HepG2 (cell line): ENCODE data around the gene IPO5. TPM values are rescaled to one million over a fixed set of nuclear protein-coding genes. Genes with fewer than 3 reads are reported as not detected.

Experiments
- AHR ChIP-seq: IDR thresholded peaks from 2 replicates; pipeline ENCODE4 v1.6.1; 2018; ENCODE audit warnings: missing genetic modification reagents, missing compliant biosample characterization
- ARNT2 ChIP-seq: sonication (generic); formaldehyde crosslinking; IDR thresholded peaks from 2 replicates; pipeline ENCODE4 v1.8.0; 2022; ENCODE audit warnings: mild to moderate bottlenecking, low read depth, missing genetic modification reagents, moderate library complexity
- ARNTL ChIP-seq: sonication (generic); formaldehyde crosslinking; IDR thresholded peaks from 2 replicates; pipeline ENCODE4 v1.4.0; 2020; ENCODE audit warnings: mild to moderate bottlenecking, missing genetic modification reagents
- ATF2 ChIP-seq: sonication (generic); formaldehyde crosslinking; IDR thresholded peaks from 2 replicates; pipeline ENCODE4 v1.4.0; 2020; ENCODE audit warnings: missing genetic modification reagents
- CCAR2 ChIP-seq: fragments of 200-400 bp; formaldehyde crosslinking; optimal IDR thresholded peaks from 2 replicates; pipeline ENCODE3; 2018; ENCODE audit warnings: low read depth, mild to moderate bottlenecking, low read length, moderate library complexity
- HDAC2 ChIP-seq: sonication (generic); formaldehyde crosslinking; IDR thresholded peaks from 2 replicates; pipeline ENCODE4 v1.4.0; 2020; ENCODE audit warnings: missing genetic modification reagents
- HIVEP1 ChIP-seq: sonication (generic); formaldehyde crosslinking; IDR thresholded peaks from 2 replicates; pipeline ENCODE4 v1.4.0; 2020; ENCODE audit warnings: mild to moderate bottlenecking, missing genetic modification reagents
- HOXA5 ChIP-seq: sonication (generic); formaldehyde crosslinking; IDR thresholded peaks from 2 replicates; pipeline ENCODE4 v1.4.0; 2020; ENCODE audit warnings: missing genetic modification reagents
- IKZF1 ChIP-seq: fragments of 450-650 bp; IDR thresholded peaks from 2 replicates; pipeline ENCODE4 v1.7.1; 2016
- LCORL ChIP-seq, 2 experiments: fragments of 450-650 bp in 1 of 2; sonication (generic) in 1 of 2; formaldehyde crosslinking in 1 of 2; IDR thresholded peaks; 2 replicates each; pipeline versions ENCODE4 v1.5.0 to v1.6.1; 2017 to 2020; ENCODE audit warnings: antibody characterized with exemption in 1 of 2, missing genetic modification reagents in 1 of 2
- LRRFIP1 ChIP-seq: sonication (generic); formaldehyde crosslinking; conservative IDR thresholded peaks from 2 replicates; pipeline ENCODE4 v1.4.0; 2020; ENCODE audit warnings: missing genetic modification reagents
- MED8 ChIP-seq: sonication (generic); formaldehyde crosslinking; IDR thresholded peaks from 2 replicates; pipeline ENCODE4 v1.8.1; 2023; ENCODE audit warnings: mild to moderate bottlenecking, missing genetic modification reagents; ENCODE audit not compliant: insufficient replicate concordance
- NFYB ChIP-seq: sonication (generic); formaldehyde crosslinking; IDR thresholded peaks from 2 replicates; pipeline ENCODE4 v1.4.0; 2020; ENCODE audit warnings: missing genetic modification reagents
- TAF15 ChIP-seq: fragments of 200-400 bp; formaldehyde crosslinking; IDR thresholded peaks from one replicate; pipeline ENCODE4 v1.6.1; 2018; ENCODE audit warnings: mild to moderate bottlenecking, low read depth, low read length; ENCODE audit not compliant: poor library complexity, severe bottlenecking
- ZNF232 ChIP-seq: sonication (generic); formaldehyde crosslinking; IDR thresholded peaks from 2 replicates; pipeline ENCODE4 v1.4.0; 2020; ENCODE audit warnings: missing genetic modification reagents, borderline replicate concordance
- ZNF484 ChIP-seq: sonication (generic); formaldehyde crosslinking; IDR thresholded peaks from 2 replicates; pipeline ENCODE4 v1.5.1; 2020; ENCODE audit warnings: mild to moderate bottlenecking, low read depth, missing genetic modification reagents, borderline replicate concordance
- ZNF891 ChIP-seq: sonication (generic); formaldehyde crosslinking; IDR thresholded peaks from 2 replicates; pipeline ENCODE4 v1.5.0; 2020; ENCODE audit warnings: mild to moderate bottlenecking, missing genetic modification reagents
- ZUFSP ChIP-seq: sonication (generic); formaldehyde crosslinking; IDR thresholded peaks from 2 replicates; pipeline ENCODE4 v1.9.0; 2021; ENCODE audit warnings: missing genetic modification reagents, mild to moderate bottlenecking, borderline replicate concordance
- polyA plus RNA-seq, 8 experiments: library from polyadenylated mRNA; depleted of rRNA in 3 of 8; stranded (reverse) in 7 of 8; unstranded in 1 of 8; fragments of >200 nt; fragmentation: Illumina TruSeq in 4 of 8; extraction: Trizol in 4 of 8; gene quantifications; 2 replicates each; pipeline versions ENCODE4 v1.2.1 to v1.2.3, GENCODE V29; 2011 to 2016; ENCODE audit warnings: low read depth in 4 of 8, missing spikeins in 1 of 8, mixed read lengths in 1 of 8; ENCODE audit not compliant: insufficient read depth in 1 of 8
- total RNA-seq, 5 experiments: library from RNA; depleted of rRNA; stranded (reverse); fragments of >200 nt; fragmentation: Illumina TruSeq; extraction: Trizol; gene quantifications; 2 replicates each; pipeline ENCODE4 v1.2.3, GENCODE V29; 2016; ENCODE audit warnings: low read depth in 1 of 5
- TF ChIP-seq, protein P1 (sequence below): IDR thresholded peaks from 2 replicates; pipeline ENCODE4 v1.6.1; 2016; ENCODE audit warnings: missing genetic modification reagents, missing compliant biosample characterization
- TF ChIP-seq, protein P2 (sequence below): sonication (generic); formaldehyde crosslinking; IDR thresholded peaks from 2 replicates; pipeline ENCODE4 v1.5.0; 2020; ENCODE audit warnings: missing genetic modification reagents
- TF ChIP-seq, protein P3 (sequence below): sonication (generic); formaldehyde crosslinking; IDR thresholded peaks from 2 replicates; pipeline ENCODE4 v1.4.0; 2020; ENCODE audit warnings: mild to moderate bottlenecking, low read depth, missing genetic modification reagents

Gene IPO5
- total and polyA plus RNA-seq, 2 of the 13 experiments (the other 11 are each of a cell fraction or from before 2014, with no cell fraction given), result 155 to 242 TPM

GRCh38 chr13:97975848-97976609 is 22.6 kb downstream of the IPO5 start (continued):
- TF ChIP-seq, protein P1, sequence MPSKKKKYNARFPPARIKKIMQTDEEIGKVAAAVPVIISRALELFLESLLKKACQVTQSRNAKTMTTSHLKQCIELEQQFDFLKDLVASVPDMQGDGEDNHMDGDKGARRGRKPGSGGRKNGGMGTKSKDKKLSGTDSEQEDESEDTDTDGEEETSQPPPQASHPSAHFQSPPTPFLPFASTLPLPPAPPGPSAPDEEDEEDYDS (CRISPR knock-in tag), result peak; percentile 25; the same call in 1 of the 2 replicates
- TF ChIP-seq ZUFSP (CRISPR knock-in tag), result no peak
- TF ChIP-seq TAF15, result peak; percentile 43
- TF ChIP-seq IKZF1, result no peak
- no peak for TF ChIP-seq ZNF484 (CRISPR knock-in tag)
- TF ChIP-seq HOXA5, result 0 out of 2 replicates have a peak, but pooled peaks have one; percentile 44
- no peak for TF ChIP-seq ZNF232 (CRISPR knock-in tag)
- TF ChIP-seq NFYB (CRISPR knock-in tag), result peak; percentile 59; the same call in 1 of the 2 replicates
- TF ChIP-seq ARNT2 (CRISPR knock-in tag), result no peak
- no peak for TF ChIP-seq ARNTL (CRISPR knock-in tag)
- TF ChIP-seq HIVEP1 (CRISPR knock-in tag), result peak; percentile 85
- peak; percentile 38 for TF ChIP-seq ATF2 (CRISPR knock-in tag)
- no peak for TF ChIP-seq ZNF891
- TF ChIP-seq LRRFIP1 (CRISPR knock-in tag), result no peak
- TF ChIP-seq, protein P2, sequence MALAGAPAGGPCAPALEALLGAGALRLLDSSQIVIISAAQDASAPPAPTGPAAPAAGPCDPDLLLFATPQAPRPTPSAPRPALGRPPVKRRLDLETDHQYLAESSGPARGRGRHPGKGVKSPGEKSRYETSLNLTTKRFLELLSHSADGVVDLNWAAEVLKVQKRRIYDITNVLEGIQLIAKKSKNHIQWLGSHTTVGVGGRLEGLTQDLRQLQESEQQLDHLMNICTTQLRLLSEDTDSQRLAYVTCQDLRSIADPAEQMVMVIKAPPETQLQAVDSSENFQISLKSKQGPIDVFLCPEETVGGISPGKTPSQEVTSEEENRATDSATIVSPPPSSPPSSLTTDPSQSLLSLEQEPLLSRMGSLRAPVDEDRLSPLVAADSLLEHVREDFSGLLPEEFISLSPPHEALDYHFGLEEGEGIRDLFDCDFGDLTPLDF (CRISPR knock-in tag), result peak; percentile 86
- TF ChIP-seq, protein P3, sequence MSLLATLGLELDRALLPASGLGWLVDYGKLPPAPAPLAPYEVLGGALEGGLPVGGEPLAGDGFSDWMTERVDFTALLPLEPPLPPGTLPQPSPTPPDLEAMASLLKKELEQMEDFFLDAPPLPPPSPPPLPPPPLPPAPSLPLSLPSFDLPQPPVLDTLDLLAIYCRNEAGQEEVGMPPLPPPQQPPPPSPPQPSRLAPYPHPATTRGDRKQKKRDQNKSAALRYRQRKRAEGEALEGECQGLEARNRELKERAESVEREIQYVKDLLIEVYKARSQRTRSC (CRISPR knock-in tag), result peak; percentile 12; the same call in 1 of the 2 replicates
- peak; percentile 27; the same call in 1 of the 2 replicates for TF ChIP-seq HDAC2 (CRISPR knock-in tag)
- TF ChIP-seq CCAR2, result no peak
- TF ChIP-seq LCORL (IDR thresholded peaks at IDR 0.05), result no peak
- TF ChIP-seq LCORL (CRISPR knock-in tag; IDR thresholded peaks at IDR 0.05), result peak; percentile 23; the same call in 1 of the 2 replicates
- TF ChIP-seq MED8, result peak; percentile 36
- no peak for TF ChIP-seq AHR (CRISPR knock-in tag)
